NCI-H526 (cell line): ENCODE data around the gene MPP1.
A peak's percentile ranks its signal among the peaks of the same experiment; 100 is the strongest.

Source experiments
- DNase-seq, 2 experiments: peaks; one replicate each; lab custom pipeline; 2025; lab: John Stamatoyannopoulos, UW

The MPP1 gene

DNA sequence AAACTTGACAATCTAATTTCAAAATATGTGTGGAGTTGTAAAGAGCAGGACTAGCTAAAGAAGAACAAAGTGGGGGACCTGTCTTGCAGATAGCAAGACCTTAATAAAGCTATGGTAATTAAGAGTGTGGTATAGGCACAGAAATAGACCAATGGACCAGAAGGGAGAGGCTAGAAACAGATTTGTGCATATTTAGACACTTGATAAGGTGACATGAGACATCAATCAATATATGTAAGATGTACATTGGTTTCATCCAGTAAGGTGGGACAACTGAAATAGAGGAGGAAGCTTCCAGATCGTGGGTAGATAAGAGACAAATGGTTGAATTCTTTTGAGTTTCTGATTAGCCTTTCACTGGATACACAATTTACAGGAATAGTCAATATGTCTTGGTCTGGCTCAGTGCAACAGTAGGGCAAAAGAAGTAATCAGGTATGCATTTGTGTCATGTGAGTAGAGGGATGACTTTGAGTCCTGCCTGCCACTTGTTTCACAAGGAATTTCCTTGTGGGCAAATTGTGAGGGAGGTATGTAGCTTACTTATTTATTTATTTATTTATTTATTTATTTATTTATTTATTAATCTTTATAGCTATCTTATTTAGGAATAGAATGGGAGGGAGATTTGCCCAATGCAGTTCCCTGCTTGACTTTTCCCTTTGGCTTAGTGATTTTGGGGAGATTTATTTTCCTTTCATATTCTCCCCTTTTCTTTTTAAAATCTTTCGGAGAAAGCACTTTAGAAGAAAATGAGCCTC, 7.2 kb upstream of the MPP1 start:
- no peak for DNase-seq

DNA sequence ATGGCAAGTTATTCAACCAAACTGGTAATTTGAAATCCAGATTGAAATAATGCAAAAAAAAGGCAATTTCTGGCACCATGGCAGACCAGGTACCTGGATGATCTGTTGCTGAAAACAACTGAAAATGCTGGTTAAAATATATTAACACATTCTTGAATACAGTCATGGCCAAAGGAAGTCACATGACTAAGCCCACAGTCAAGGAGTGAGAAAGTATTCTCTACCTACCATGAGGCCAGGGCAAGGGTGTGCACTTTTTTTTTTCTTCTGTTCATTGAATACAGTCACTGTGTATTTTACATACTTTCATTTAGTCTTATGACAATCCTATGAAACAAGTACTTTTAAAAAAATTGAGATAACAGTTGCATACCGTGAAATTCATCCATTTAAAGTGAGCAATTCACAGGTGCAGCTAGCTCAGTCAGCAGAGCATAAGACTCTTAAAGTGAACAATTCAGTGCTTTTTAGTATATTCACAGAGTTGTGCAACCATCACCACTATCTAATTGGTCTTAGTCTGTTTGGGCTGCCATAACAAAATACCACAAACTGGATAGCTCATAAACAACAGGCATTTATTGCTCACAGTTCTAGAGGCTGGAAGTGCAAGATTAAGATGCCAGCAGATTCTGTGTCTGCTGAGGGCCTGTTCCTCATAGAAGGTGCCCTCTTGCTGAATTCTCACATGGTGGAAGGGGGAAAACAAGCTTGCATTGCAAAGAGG, 4.8 kb upstream of the MPP1 start:
- DNase-seq: no peak

GRCh38 chrX:154806837-154807501, 1.7 kb upstream of the MPP1 start:
- DNase-seq: no peak

GRCh38 chrX:154805696-154806091, 409 bp upstream of the MPP1 start:
- DNase-seq: no peak

DNA sequence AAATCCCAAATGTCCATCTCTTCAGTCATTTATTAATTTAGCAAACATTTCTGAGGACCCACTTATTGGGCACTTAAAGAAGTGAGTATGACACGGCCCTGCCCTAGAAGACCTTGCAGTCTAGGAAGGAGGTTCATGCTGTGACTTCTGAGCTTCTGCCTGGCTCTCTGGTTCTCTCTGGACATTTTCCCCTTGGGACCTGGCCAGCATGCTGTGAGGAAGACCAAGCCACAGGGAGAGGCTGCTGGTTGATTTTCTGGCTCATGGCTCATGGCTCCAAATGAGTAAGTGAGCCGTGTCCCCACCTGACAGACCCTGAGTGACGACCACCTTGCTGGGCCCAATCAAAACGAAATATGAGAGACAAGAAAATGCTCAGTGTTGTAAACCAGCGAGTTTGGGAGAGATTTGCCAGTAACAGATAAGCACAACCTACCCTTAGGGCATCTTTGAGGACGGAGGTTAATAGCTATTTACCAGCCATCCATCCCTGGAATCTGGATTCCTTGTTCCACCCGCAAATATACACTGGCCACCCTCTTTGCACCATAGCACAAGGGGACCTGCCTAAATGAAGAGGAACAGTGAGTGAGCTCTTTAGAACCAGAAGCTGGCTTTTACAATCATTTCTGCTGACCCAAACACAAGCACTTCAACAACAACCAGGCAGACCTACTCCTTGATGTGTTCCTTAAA, 876 bp downstream of the MPP1 start:
- peak in 1 of 2 experiments; percentile 45 for DNase-seq

DNA sequence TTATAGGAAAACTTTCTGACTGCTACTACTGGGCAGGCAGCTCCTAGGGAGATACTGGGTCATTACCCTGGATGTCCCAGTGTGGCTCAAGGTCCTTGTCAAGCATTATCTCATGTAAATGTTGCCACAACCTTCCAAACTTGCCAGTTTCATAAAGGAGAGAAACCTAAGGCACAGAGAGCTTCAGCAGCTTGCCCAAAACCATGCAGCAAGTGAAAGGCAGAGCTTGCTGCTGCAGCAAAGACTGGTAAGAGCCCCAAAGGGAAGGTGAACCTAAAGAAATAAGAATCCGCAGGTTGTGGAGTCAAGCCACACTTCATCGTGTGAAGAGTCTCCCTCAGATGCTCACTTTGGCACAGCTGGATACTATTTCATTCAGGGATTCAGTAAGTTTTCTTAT, 2.3 kb downstream of the MPP1 start:
- no peak for DNase-seq

GRCh38 chrX:154800478-154801210, 4.6 kb downstream of the MPP1 start:
- DNase-seq: peak in 1 of 2 experiments; percentile 71

- DNase-seq: peak; percentile 81 to 88
Measured at GRCh38 chrX:154799556-154800348, 5.5 kb downstream of the MPP1 start.

- no peak for DNase-seq
Measured at GRCh38 chrX:154797006-154797405, 8.3 kb downstream of the MPP1 start.

DNA sequence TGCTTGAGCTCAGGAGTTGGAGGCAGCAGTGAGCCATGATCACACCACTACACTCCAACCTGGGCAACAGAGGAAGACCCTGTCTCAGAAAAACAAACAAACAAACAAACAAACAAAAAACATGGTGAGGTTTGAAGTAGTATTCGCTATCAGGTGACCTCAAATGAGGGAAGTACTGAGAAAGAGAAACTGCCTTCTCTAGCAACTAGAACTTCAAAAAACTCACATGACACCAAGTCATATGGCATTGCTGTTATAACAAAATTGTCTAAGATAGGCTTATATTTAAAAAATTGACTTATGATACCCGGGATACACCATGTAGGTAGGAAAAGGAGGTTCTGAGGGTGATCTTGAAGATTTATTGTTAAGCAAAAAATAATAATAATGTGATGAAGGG, 10.3 kb downstream of the MPP1 start:
- DNase-seq: no peak

GRCh38 chrX:154793084-154793795, 12.0 kb downstream of the MPP1 start:
- no peak for DNase-seq

GRCh38 chrX:154791939-154792338, 13.3 kb downstream of the MPP1 start:
- no peak for DNase-seq

- DNase-seq: no peak
Measured at GRCh38 chrX:154791467-154791866, 13.8 kb downstream of the MPP1 start.

DNA sequence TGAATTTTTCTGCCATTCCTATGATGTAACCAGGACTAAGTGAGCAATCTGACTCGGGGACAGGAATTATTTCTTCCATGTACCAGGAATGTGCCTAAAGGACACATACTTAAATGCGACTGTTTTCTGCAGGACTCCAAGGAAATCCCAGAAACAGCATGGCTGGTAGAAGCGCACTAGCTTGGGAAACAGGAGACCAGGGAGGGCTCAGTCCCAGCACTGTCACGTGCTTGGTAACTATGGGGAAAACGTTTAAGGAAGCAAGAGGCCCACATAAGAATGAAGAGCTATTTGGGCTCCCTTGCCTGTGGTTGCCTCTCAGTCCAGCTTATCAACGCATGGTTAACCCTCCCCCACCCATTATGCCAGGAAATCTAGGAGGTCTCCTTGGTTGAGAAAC, 19.6 kb downstream of the MPP1 start:
- no peak for DNase-seq

DNA sequence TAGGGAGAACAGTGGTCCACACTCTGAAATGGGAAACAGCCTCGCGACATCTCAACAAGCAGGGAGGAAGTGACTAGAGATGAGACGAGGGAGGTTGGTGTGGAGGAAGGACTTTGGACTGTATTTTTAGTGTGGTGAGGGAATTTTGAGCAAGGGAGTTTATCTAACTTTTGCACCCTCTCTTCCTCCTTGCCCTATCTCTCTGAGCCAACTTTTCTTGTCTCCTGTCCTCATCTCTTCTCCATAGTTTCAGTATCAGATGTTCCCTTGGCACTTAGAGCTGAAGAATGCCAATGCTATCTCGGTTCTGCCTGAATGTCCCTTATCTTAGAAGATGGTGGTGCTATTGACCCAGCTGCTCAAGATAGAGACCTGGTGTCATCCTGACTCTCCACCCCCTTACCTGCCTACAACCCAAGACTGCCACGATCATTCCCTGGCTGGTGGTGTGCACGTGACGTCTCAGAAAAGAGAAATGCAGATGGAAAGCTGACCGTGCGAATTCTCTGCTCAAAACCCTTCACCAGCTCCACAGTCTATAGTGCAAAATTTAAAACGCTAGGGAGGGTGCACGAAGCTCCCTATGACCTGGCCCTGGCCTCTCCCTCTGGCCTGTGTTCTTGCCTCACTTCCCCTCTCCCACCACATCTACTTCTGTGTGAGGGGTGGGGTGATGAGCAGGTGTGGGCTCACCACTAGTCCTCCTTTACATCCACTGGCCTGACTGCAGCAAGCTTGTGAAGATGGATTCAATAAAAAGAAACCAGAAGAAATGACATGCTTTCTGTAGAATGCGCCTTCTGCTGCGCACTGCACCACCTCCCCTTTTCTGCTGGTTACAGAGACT, 20.9 kb downstream of the MPP1 start:
- DNase-seq: no peak

DNA sequence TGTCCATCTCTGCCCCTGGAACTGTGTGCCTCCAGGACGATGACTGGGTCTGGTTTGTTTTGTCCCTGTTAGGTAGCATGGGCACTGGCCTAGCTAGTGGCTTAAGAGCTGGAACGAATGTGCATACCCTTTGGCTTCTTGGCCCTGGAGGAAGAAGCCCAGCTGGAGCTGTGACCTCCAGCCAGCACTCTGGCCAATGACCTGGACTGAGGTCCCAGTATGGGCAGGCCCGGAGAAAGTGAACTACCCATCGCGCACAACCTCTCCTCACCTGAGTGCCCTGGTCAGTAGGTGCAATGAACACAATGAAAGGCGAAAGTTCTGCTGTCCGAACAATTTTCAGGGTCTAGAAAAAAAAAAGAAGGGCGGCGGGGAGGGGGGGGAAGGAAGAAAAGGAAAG, 24.3 kb downstream of the MPP1 start:
- no peak for DNase-seq

- no peak for DNase-seq
Measured at GRCh38 chrX:154779261-154779660, 26.0 kb downstream of the MPP1 start.

DNA sequence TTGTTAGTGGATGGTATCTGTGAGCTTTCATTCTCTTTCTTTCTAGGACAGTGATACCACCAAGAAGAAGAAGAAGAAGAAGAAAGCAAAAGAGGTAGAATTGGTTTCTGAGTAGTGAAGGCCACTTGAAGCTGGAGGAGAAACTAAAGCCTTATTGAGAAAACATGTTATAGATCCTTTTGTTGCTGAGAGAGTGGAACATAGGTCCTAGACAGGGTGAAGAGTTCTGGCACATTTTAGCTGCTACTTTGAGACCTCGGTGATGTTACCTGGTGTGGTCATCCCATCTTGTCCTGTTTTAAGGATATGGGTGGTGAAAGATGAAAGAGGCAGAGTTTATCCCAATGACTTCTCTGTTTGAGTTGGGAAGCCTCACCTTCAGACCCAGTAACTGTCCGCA, 28.5 kb downstream of the MPP1 start:
- no peak for DNase-seq
